ENCODE measurements around the gene DDX18.

DNA sequence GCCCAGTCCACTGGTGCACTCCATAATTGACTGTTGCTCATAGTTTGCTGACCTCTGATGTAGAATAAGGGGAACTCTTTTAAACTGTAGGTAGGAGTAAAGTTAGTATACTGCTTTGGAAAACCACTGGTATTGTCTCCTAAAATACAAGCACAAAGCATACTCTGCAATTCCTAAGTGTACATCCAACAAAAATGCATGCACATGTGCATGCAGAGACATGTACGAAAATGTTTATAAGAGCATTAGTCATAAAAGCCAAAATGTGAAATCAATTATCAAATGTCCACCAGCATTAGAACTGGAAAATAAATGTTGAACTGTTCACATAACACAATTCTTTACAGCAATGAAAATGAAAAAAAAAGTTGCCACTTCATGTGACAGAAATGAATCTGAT lies 39.8 kb upstream of the DDX18 start:
- TF ChIP-seq, protein P1, sequence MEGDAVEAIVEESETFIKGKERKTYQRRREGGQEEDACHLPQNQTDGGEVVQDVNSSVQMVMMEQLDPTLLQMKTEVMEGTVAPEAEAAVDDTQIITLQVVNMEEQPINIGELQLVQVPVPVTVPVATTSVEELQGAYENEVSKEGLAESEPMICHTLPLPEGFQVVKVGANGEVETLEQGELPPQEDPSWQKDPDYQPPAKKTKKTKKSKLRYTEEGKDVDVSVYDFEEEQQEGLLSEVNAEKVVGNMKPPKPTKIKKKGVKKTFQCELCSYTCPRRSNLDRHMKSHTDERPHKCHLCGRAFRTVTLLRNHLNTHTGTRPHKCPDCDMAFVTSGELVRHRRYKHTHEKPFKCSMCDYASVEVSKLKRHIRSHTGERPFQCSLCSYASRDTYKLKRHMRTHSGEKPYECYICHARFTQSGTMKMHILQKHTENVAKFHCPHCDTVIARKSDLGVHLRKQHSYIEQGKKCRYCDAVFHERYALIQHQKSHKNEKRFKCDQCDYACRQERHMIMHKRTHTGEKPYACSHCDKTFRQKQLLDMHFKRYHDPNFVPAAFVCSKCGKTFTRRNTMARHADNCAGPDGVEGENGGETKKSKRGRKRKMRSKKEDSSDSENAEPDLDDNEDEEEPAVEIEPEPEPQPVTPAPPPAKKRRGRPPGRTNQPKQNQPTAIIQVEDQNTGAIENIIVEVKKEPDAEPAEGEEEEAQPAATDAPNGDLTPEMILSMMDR (conservative IDR thresholded peaks at IDR 0.05 in 1 of 2, IDR thresholded peaks at IDR 0.05 in 1 of 2; ENCODE audit: extremely low read depth in 1 of 2, insufficient read depth in 1 of 2, low read depth in 1 of 2, low read length in 2 of 2), result no peak
- no peak for TF ChIP-seq EZH2 (IDR thresholded peaks at IDR 0.05; ENCODE audit: borderline replicate concordance, low read length)
